WTC11 (cell line): Measurements from ENCODE around the gene EOGT. TPM values are rescaled to one million over a fixed set of nuclear protein-coding genes. Genes with fewer than 3 reads are reported as not detected.

Experiments used
- ATAC-seq: fragments of 200-7000 bp; cut with Tn5 transposase; 2 replicates; pipeline ENCODE4 v1.10.0; 2021; ENCODE audit warnings: mild to moderate bottlenecking, moderate library complexity
- CTCF ChIA-PET: fragments of 300-600 bp; sonication (Branson Sonifier 250); formaldehyde crosslinking; loops from one replicate; lab custom pipeline; 2021; ENCODE audit warnings: antibody characterized with exemption; lab: Charles Lee
- POLR2A ChIA-PET: fragments of 350-600 bp; sonication (Branson Sonifier 250); formaldehyde crosslinking; loops from one replicate; lab custom pipeline; 2021; ENCODE audit warnings: antibody characterized with exemption; lab: Charles Lee
- DNase-seq: peaks from one replicate; pipeline ENCODE4 v3.0.0; 2021; ENCODE audit warnings: low spot score
- H3K27ac Mint-ChIP-seq: 2 replicates; pipeline ENCODE4 v1.8.0; 2021; ENCODE audit warnings: mixed read lengths
- H3K27me3 Mint-ChIP-seq: 2 replicates; pipeline ENCODE4 v1.8.0; 2021; ENCODE audit warnings: low read depth, mild to moderate bottlenecking, moderate library complexity, mixed read lengths
- H3K36me3 Mint-ChIP-seq: 2 replicates; pipeline ENCODE4 v1.8.0; 2021; ENCODE audit warnings: mixed read lengths
- H3K4me1 Mint-ChIP-seq: 2 replicates; pipeline ENCODE4 v1.8.0; 2022; ENCODE audit warnings: mixed read lengths
- H3K4me3 Mint-ChIP-seq: 2 replicates; pipeline ENCODE4 v1.8.0; 2021; ENCODE audit warnings: mild to moderate bottlenecking, moderate library complexity, mixed read lengths
- H3K9me3 Mint-ChIP-seq: 2 replicates; pipeline ENCODE4 v1.8.0; 2021; ENCODE audit warnings: mixed read lengths
- ATF6 ChIP-seq: sonication (generic); formaldehyde crosslinking; IDR thresholded peaks from 2 replicates; pipeline ENCODE4 v1.8.1; 2023; ENCODE audit warnings: mild to moderate bottlenecking, missing genetic modification reagents
- CBFB ChIP-seq: sonication (generic); formaldehyde crosslinking; IDR thresholded peaks from 2 replicates; pipeline ENCODE4 v1.8.1; 2022; ENCODE audit warnings: mild to moderate bottlenecking, low read depth, missing genetic modification reagents
- CREB1 ChIP-seq: sonication (generic); formaldehyde crosslinking; IDR thresholded peaks from 2 replicates; pipeline ENCODE4 v1.8.0; 2023; ENCODE audit warnings: mild to moderate bottlenecking, missing genetic modification reagents
- CREM ChIP-seq: sonication (generic); formaldehyde crosslinking; IDR thresholded peaks from 2 replicates; pipeline ENCODE4 v1.8.1; 2022; ENCODE audit warnings: mild to moderate bottlenecking, missing genetic modification reagents, moderate library complexity
- ELF4 ChIP-seq: sonication (generic); formaldehyde crosslinking; IDR thresholded peaks from 2 replicates; pipeline ENCODE4 v1.8.1; 2022; ENCODE audit warnings: low read depth, mild to moderate bottlenecking, moderate library complexity, missing genetic modification reagents
- ESRRA ChIP-seq: sonication (generic); formaldehyde crosslinking; IDR thresholded peaks from 2 replicates; pipeline ENCODE4 v1.8.1; 2022; ENCODE audit warnings: mild to moderate bottlenecking, missing genetic modification reagents, borderline replicate concordance
- ETV6 ChIP-seq: sonication (generic); formaldehyde crosslinking; IDR thresholded peaks from 2 replicates; pipeline ENCODE4 v1.8.1; 2022; ENCODE audit warnings: mild to moderate bottlenecking, missing genetic modification reagents
- FOXK1 ChIP-seq: sonication (generic); formaldehyde crosslinking; IDR thresholded peaks from 2 replicates; pipeline ENCODE4 v1.8.0; 2022; ENCODE audit warnings: mild to moderate bottlenecking, moderate library complexity, missing genetic modification reagents
- GABPB1 ChIP-seq: sonication (generic); formaldehyde crosslinking; IDR thresholded peaks from 2 replicates; pipeline ENCODE4 v1.8.1; 2023; ENCODE audit warnings: mild to moderate bottlenecking, missing genetic modification reagents
- HMGXB4 ChIP-seq: sonication (generic); formaldehyde crosslinking; IDR thresholded peaks from 2 replicates; pipeline ENCODE4 v1.8.1; 2023; ENCODE audit warnings: mild to moderate bottlenecking, moderate library complexity, missing genetic modification reagents
- IRF1 ChIP-seq: sonication (generic); formaldehyde crosslinking; IDR thresholded peaks from 2 replicates; pipeline ENCODE4 v1.8.0; 2023; ENCODE audit warnings: missing genetic modification reagents
- JAZF1 ChIP-seq: fragments of 250-450 bp; sonication (Bioruptor Pico); IDR thresholded peaks from 2 replicates; pipeline ENCODE4 v1.9.0; 2021; ENCODE audit warnings: moderate library complexity, mild to moderate bottlenecking, inconsistent platforms
- MAX ChIP-seq: sonication (generic); formaldehyde crosslinking; IDR thresholded peaks from 2 replicates; pipeline ENCODE4 v1.8.0; 2022; ENCODE audit warnings: mild to moderate bottlenecking, missing genetic modification reagents
- NFATC4 ChIP-seq: fragments of 250-450 bp; sonication (Bioruptor Pico); IDR thresholded peaks from 2 replicates; pipeline ENCODE4 v1.9.0; 2021; ENCODE audit warnings: mild to moderate bottlenecking
- SMAD4 ChIP-seq: sonication (generic); formaldehyde crosslinking; IDR thresholded peaks from 2 replicates; pipeline ENCODE4 v1.8.0; 2022; ENCODE audit warnings: mild to moderate bottlenecking, missing genetic modification reagents
- SP1 ChIP-seq: sonication (generic); formaldehyde crosslinking; conservative IDR thresholded peaks from 2 replicates; pipeline ENCODE4 v1.8.1; 2022; ENCODE audit warnings: missing genetic modification reagents
- TEAD4 ChIP-seq: sonication (generic); formaldehyde crosslinking; IDR thresholded peaks from 2 replicates; pipeline ENCODE4 v1.8.0; 2022; ENCODE audit warnings: mild to moderate bottlenecking, missing genetic modification reagents
- ZMAT4 ChIP-seq: fragments of 250-450 bp; sonication (Bioruptor Pico); IDR thresholded peaks from 2 replicates; pipeline ENCODE4 v1.9.0; 2021; ENCODE audit warnings: mild to moderate bottlenecking
- ZNF121 ChIP-seq: sonication (generic); formaldehyde crosslinking; IDR thresholded peaks from 2 replicates; pipeline ENCODE4 v1.8.0; 2023; ENCODE audit warnings: missing genetic modification reagents
- ZNF281 ChIP-seq: sonication (generic); formaldehyde crosslinking; IDR thresholded peaks from 2 replicates; pipeline ENCODE4 v1.8.0; 2023; ENCODE audit warnings: mild to moderate bottlenecking, missing genetic modification reagents
- ZNF425 ChIP-seq: fragments of 250-450 bp; sonication (Bioruptor Pico); conservative IDR thresholded peaks from 2 replicates; pipeline ENCODE4 v1.9.0; 2021; ENCODE audit warnings: mild to moderate bottlenecking
- ZNF671 ChIP-seq: fragments of 250-450 bp; sonication (Bioruptor Pico); IDR thresholded peaks from 2 replicates; pipeline ENCODE4 v1.8.0; 2021; ENCODE audit warnings: mild to moderate bottlenecking
- total RNA-seq: library from RNA; stranded (reverse); gene quantifications from 3 replicates; pipeline ENCODE4 v1.2.3, GENCODE V29; 2021

EOGT gene
- total RNA-seq, 1 experiment from 2014 or later: 32.9 TPM

- no peaks in the 10 kb centered on the region for H3K27me3 Mint-ChIP-seq
- ChIA-PET POLR2A (interaction anchor here (0.7 to 1.4 kb wide), 2 partner anchors 30 to 39 kb away, joined by 3 to 7 read pairs; partner anchors contain the start of gene EOGT), CTCF (no interaction called here)
- ATAC-seq: no peak; the same call in 1 of the 2 replicates
- no peaks in the 10 kb centered on the region for H3K9me3 Mint-ChIP-seq
- TF ChIP-seq ZMAT4 (CRISPR knock-in tag) (no peak), ZNF425 (0 out of 2 replicates have a peak, but pooled peaks have one; percentile 43), TEAD4 (CRISPR knock-in tag) (no peak), CBFB (CRISPR knock-in tag) (no peak), ZNF281 (CRISPR knock-in tag) (no peak), ZNF671 (CRISPR knock-in tag) (no peak), ATF6 (no peak), NFATC4 (CRISPR knock-in tag) (no peak)
- peaks cover 26% of the 10 kb centered on the region for H3K36me3 Mint-ChIP-seq
- peaks cover 15% of the 10 kb centered on the region for H3K4me1 Mint-ChIP-seq
- H3K4me3 Mint-ChIP-seq: peak overlapping the region; percentile 98
- DNase-seq: no peak
- peak overlapping the region; percentile 98 for H3K27ac Mint-ChIP-seq
Measured at GRCh38 chr3:69052472-69052898, 39.0 kb upstream of the EOGT start.

- H3K27me3 Mint-ChIP-seq: no peaks in the 10 kb centered on the region
- ATAC-seq (peak; percentile 90), DNase-seq (peak; percentile 95)
- CTCF ChIA-PET: interaction anchor here (1.3 kb wide), 1 partner anchor 38 kb away, joined by 6 read pairs; the partner anchor contains the start of gene EOGT
- POLR2A ChIA-PET: interaction anchor here (0.7 to 1.4 kb wide), 2 partner anchors 30 to 39 kb away, joined by 3 to 7 read pairs; partner anchors contain the start of gene EOGT
- peak within 1 kb of the TSS; percentile 98 for H3K4me3 Mint-ChIP-seq
- no peak for TF ChIP-seq JAZF1 (CRISPR knock-in tag)
- TF ChIP-seq CREM (CRISPR knock-in tag): peak; percentile 94
- TF ChIP-seq CREB1 (CRISPR knock-in tag): 0 out of 2 replicates have a peak, but pooled peaks have one; percentile 39
- TF ChIP-seq ETV6 (CRISPR knock-in tag): peak; percentile 60; the same call in 1 of the 2 replicates
- no peak for TF ChIP-seq SP1 (CRISPR knock-in tag)
- TF ChIP-seq IRF1: peak; percentile 51; the same call in 1 of the 2 replicates
- peak; percentile 92 for TF ChIP-seq FOXK1
- no peak for TF ChIP-seq ELF4
- 0 out of 2 replicates have a peak, but pooled peaks have one; percentile 21 for TF ChIP-seq HMGXB4 (CRISPR knock-in tag)
- no peak for TF ChIP-seq SMAD4 (CRISPR knock-in tag)
- TF ChIP-seq ESRRA: no peak
- TF ChIP-seq MAX (CRISPR knock-in tag): peak; percentile 64
- peak; percentile 67 for TF ChIP-seq GABPB1
- TF ChIP-seq ZNF121 (CRISPR knock-in tag): no peak
- TF ChIP-seq ZNF671 (CRISPR knock-in tag): no peak
- H3K36me3 Mint-ChIP-seq: peaks cover 24% of the 10 kb centered on the region
- H3K4me1 Mint-ChIP-seq: peaks cover 15% of the 10 kb centered on the region
- H3K27ac Mint-ChIP-seq: peak within 1 kb of the TSS; percentile 98
- no peaks in the 10 kb centered on the region for H3K9me3 Mint-ChIP-seq
Measured at GRCh38 chr3:69051756-69052471, 38.4 kb upstream of the EOGT start, which contains the start of gene TMF1. Gene TMF1, minus strand, starts transcription at chr3:69052333. Its CDS starts 247 bp downstream, at chr3:69052086.
